ENCODE data around the gene CCDC88C. TPM values are rescaled to one million over a fixed set of nuclear protein-coding genes. Genes with fewer than 3 reads are reported as not detected.

The CCDC88C gene
- total RNA-seq, 1 donor from 2014 or later = 16.4 TPM

GRCh38 chr14:91265404-91265803 is 152.2 kb downstream of the CCDC88C start:
- H3K4me3 ChIP-seq (ENCODE audit: low read depth, low read length) = no peak overlapping the region
- no peak for TF ChIP-seq CTCF (conservative IDR thresholded peaks at IDR 0.05; ENCODE audit: low read depth, low read length)
- DNase-seq (ENCODE audit: low read depth) = no peak

GRCh38 chr14:91264151-91265150 is 153.2 kb downstream of the CCDC88C start:
- H3K4me3 ChIP-seq (ENCODE audit: low read depth, low read length) = peak overlapping the region; percentile 46
- no peak for TF ChIP-seq CTCF (conservative IDR thresholded peaks at IDR 0.05; ENCODE audit: low read depth, low read length)
- DNase-seq (ENCODE audit: low read depth) = no peak

- no peak overlapping the region for H3K4me3 ChIP-seq (ENCODE audit: low read depth, low read length)
- no peak for TF ChIP-seq CTCF (conservative IDR thresholded peaks at IDR 0.05; ENCODE audit: low read depth, low read length)
- DNase-seq (ENCODE audit: low read depth) = no peak
These were observed 154.3 kb downstream of the CCDC88C start for GRCh38 chr14:91263329-91263728.

GRCh38 chr14:91261986-91262549 is 155.6 kb downstream of the CCDC88C start:
- DNase-seq (ENCODE audit: low read depth) = no peak
- no peak overlapping the region for H3K4me3 ChIP-seq (ENCODE audit: low read depth, low read length)
- no peak for TF ChIP-seq CTCF (conservative IDR thresholded peaks at IDR 0.05; ENCODE audit: low read depth, low read length)

- no peak overlapping the region for H3K4me3 ChIP-seq (ENCODE audit: low read depth, low read length)
- no peak for TF ChIP-seq CTCF (conservative IDR thresholded peaks at IDR 0.05; ENCODE audit: low read depth, low read length)
- DNase-seq (ENCODE audit: low read depth) = no peak
These were observed 156.5 kb downstream of the CCDC88C start for GRCh38 chr14:91261115-91261514.

GRCh38 chr14:91258876-91259275 is 158.7 kb downstream of the CCDC88C start:
- DNase-seq (ENCODE audit: low read depth) = no peak
- TF ChIP-seq CTCF (conservative IDR thresholded peaks at IDR 0.05; ENCODE audit: low read depth, low read length) = no peak
- no peak overlapping the region for H3K4me3 ChIP-seq (ENCODE audit: low read depth, low read length)
